H1 (cell line): Measurements from ENCODE around the gene TFB1M. TPM values are rescaled to one million over a fixed set of nuclear protein-coding genes. Genes with fewer than 3 reads are reported as not detected.

Experiments
- CTCF ChIA-PET: fragments of 300-600 bp; sonication (Branson Sonifier 250); formaldehyde crosslinking; loops from one replicate; lab custom pipeline; 2021; ENCODE audit not compliant: partially characterized antibody; lab: Charles Lee
- POLR2A ChIA-PET: fragments of 300-600 bp; sonication (Branson Sonifier 250); formaldehyde crosslinking; loops from one replicate; lab custom pipeline; 2021; ENCODE audit warnings: inconsistent platforms; ENCODE audit not compliant: partially characterized antibody; lab: Charles Lee
- DNase-seq, 2 experiments: peaks; one replicate each; pipeline versions ENCODE4 v3.0.0 to v3.0.0-alpha.2; 2010 to 2022; ENCODE audit warnings: low spot score in 2 of 2, low read depth in 1 of 2, mixed read lengths in 1 of 2
- FAIRE-seq: peaks from 2 replicates; lab custom pipeline; 2011; peaks lifted over from hg19 to GRCh38; lab: Jason Lieb, UNC
- H2AFZ ChIP-seq: 2 replicates; pipeline ENCODE4 v1.8.1; 2012; ENCODE audit warnings: low read length, inconsistent platforms
- H2AK5ac ChIP-seq: 2 replicates; pipeline ENCODE4 v1.6.1; 2013; ENCODE audit warnings: low read depth, low read length
- H2BK120ac ChIP-seq: replicated peaks from 2 replicates; pipeline ENCODE3; 2013; ENCODE audit warnings: low read depth, low read length, inconsistent platforms
- H2BK12ac ChIP-seq: 2 replicates; pipeline ENCODE4 v1.6.1; 2013; ENCODE audit warnings: low read depth, low read length
- H2BK15ac ChIP-seq: 2 replicates; pipeline ENCODE4 v1.6.1; 2013; ENCODE audit warnings: low read length
- H2BK20ac ChIP-seq: 2 replicates; pipeline ENCODE4 v1.6.1; 2013; ENCODE audit warnings: low read length
- H2BK5ac ChIP-seq: 2 replicates; pipeline ENCODE4 v1.6.1; 2013; ENCODE audit warnings: low read depth, low read length
- H3K14ac ChIP-seq: 2 replicates; pipeline ENCODE4 v1.6.1; 2013; ENCODE audit warnings: inconsistent platforms; ENCODE audit not compliant: insufficient read length
- H3K18ac ChIP-seq: 2 replicates; pipeline ENCODE4 v1.6.1; 2013; ENCODE audit warnings: low read length; ENCODE audit errors: extremely low read depth
- H3K23ac ChIP-seq: 2 replicates; pipeline ENCODE4 v1.6.1; 2013; ENCODE audit warnings: inconsistent platforms; ENCODE audit not compliant: insufficient read length
- H3K23me2 ChIP-seq: 2 replicates; pipeline ENCODE4 v1.6.1; 2013; ENCODE audit warnings: low read depth, low read length
- H3K27ac ChIP-seq: 2 replicates; pipeline ENCODE4 v1.6.1; 2011; ENCODE audit warnings: low read depth, low read length, inconsistent platforms
- H3K27me3 ChIP-seq, 4 experiments: replicated peaks in 1 of 4; 1 replicate in 1 of 4; 2 replicates in 3 of 4; pipeline versions ENCODE4 v1.6.1 to v1.8.1; 2011 to 2013; ENCODE audit warnings: low read length in 3 of 4, mild to moderate bottlenecking in 3 of 4, inconsistent platforms in 2 of 4, mixed read lengths in 2 of 4, moderate library complexity in 1 of 4; ENCODE audit not compliant: control insufficient read depth in 3 of 4, insufficient read depth in 3 of 4; ENCODE audit errors: extremely low read depth in 1 of 4
- H3K36me3 ChIP-seq, 4 experiments: 2 replicates each; pipeline versions ENCODE4 v1.6.1 to v1.8.1; 2011 to 2013; ENCODE audit warnings: mild to moderate bottlenecking in 4 of 4, low read length in 3 of 4, moderate library complexity in 2 of 4, control low read depth in 1 of 4, inconsistent platforms in 1 of 4; ENCODE audit not compliant: insufficient read depth in 4 of 4, control insufficient read depth in 2 of 4
- H3K4ac ChIP-seq: replicated peaks from 2 replicates; pipeline ENCODE3; 2013; ENCODE audit warnings: low read length, low read depth, mixed read lengths, inconsistent platforms; ENCODE audit not compliant: insufficient read length
- H3K4me1 ChIP-seq, 4 experiments: replicated peaks in 1 of 4; 1 replicate in 1 of 4; 2 replicates in 3 of 4; pipeline versions ENCODE4 v1.6.1 to v1.8.1; 2011 to 2013; ENCODE audit warnings: low read length in 3 of 4, inconsistent platforms in 2 of 4, mixed read lengths in 1 of 4; ENCODE audit not compliant: insufficient read depth in 4 of 4, control insufficient read depth in 3 of 4
- H3K4me2 ChIP-seq, 2 experiments: 2 replicates each; pipeline versions ENCODE4 v1.6.1 to v1.8.1; 2011 to 2013; ENCODE audit warnings: low read depth in 2 of 2, low read length in 2 of 2, control low read depth in 1 of 2, inconsistent platforms in 1 of 2, mild to moderate bottlenecking in 1 of 2; ENCODE audit not compliant: insufficient read depth in 1 of 2
- H3K4me3 ChIP-seq, 4 experiments: fragments of 200-600, 300-600 bp in 1 of 4; sonication (generic), shearing (Covaris generic), sonication (Bioruptor Twin) in 1 of 4; 2 replicates each; pipeline versions ENCODE4 v1.5.1 to v1.8.1; 2011 to 2016; ENCODE audit warnings: low read length in 4 of 4, low read depth in 3 of 4, control low read depth in 2 of 4, inconsistent platforms in 2 of 4, mild to moderate bottlenecking in 2 of 4, mixed read lengths in 1 of 4, moderate library complexity in 1 of 4; ENCODE audit not compliant: insufficient read depth in 2 of 4; ENCODE audit errors: extremely low read depth in 1 of 4
- H3K56ac ChIP-seq: replicated peaks from 2 replicates; pipeline ENCODE3; 2013; ENCODE audit warnings: low read depth, mild to moderate bottlenecking, mixed read lengths, low read length, inconsistent platforms; ENCODE audit not compliant: insufficient read length
- H3K79me1 ChIP-seq: 2 replicates; pipeline ENCODE4 v1.6.1; 2013; ENCODE audit warnings: low read depth, low read length, control low read depth
- H3K79me2 ChIP-seq, 2 experiments: 2 replicates each; pipeline versions ENCODE4 v1.6.1 to v1.8.1; 2012 to 2013; ENCODE audit warnings: low read length in 2 of 2, mild to moderate bottlenecking in 2 of 2, inconsistent platforms in 1 of 2; ENCODE audit not compliant: insufficient read depth in 2 of 2, control insufficient read depth in 1 of 2
- H3K9ac ChIP-seq, 4 experiments: replicated peaks in 1 of 4; 1 replicate in 1 of 4; 2 replicates in 3 of 4; pipeline versions ENCODE4 v1.6.1 to v1.8.1; 2011 to 2013; ENCODE audit warnings: low read depth in 3 of 4, low read length in 3 of 4, control low read depth in 2 of 4, mild to moderate bottlenecking in 2 of 4, moderate library complexity in 2 of 4, inconsistent platforms in 1 of 4; ENCODE audit errors: extremely low read depth in 1 of 4
- H3K9me3 ChIP-seq, 2 experiments: 2 replicates each; pipeline versions ENCODE4 v1.6.1 to v1.8.1; 2012 to 2013; ENCODE audit warnings: mild to moderate bottlenecking in 2 of 2, moderate library complexity in 2 of 2, control low read depth in 1 of 2, inconsistent platforms in 1 of 2, low read depth in 1 of 2, low read length in 1 of 2, mixed read lengths in 1 of 2; ENCODE audit not compliant: insufficient read depth in 2 of 2
- H4K20me1 ChIP-seq, 2 experiments: replicated peaks in 1 of 2; 2 replicates each; pipeline versions ENCODE3 to v1.8.1; 2011 to 2013; ENCODE audit warnings: inconsistent platforms in 2 of 2, low read length in 2 of 2, mild to moderate bottlenecking in 1 of 2; ENCODE audit not compliant: insufficient read depth in 2 of 2, control insufficient read depth in 1 of 2
- H4K5ac ChIP-seq: 2 replicates; pipeline ENCODE4 v1.6.1; 2013; ENCODE audit warnings: low read length, low read depth, mixed read lengths, inconsistent platforms; ENCODE audit not compliant: insufficient read length
- H4K8ac ChIP-seq: 2 replicates; pipeline ENCODE4 v1.8.0; 2013; ENCODE audit warnings: mild to moderate bottlenecking, moderate library complexity, low read length, inconsistent platforms; ENCODE audit not compliant: insufficient read depth; ENCODE audit errors: extremely low read depth
- H4K91ac ChIP-seq: replicated peaks from 2 replicates; pipeline ENCODE3; 2013; ENCODE audit warnings: low read length, mixed read lengths, inconsistent platforms; ENCODE audit not compliant: insufficient read length
- CHD2 ChIP-seq: IDR thresholded peaks from 2 replicates; pipeline ENCODE4 v1.6.1; 2012; ENCODE audit warnings: low read length, improper control_type of control experiment
- EZH2 ChIP-seq: fragments of 200-600 bp; sonication (generic); IDR thresholded peaks from 2 replicates; pipeline ENCODE4 v1.7.1; 2012; ENCODE audit warnings: low read depth, mild to moderate bottlenecking, moderate library complexity, low read length, inconsistent platforms; ENCODE audit not compliant: severe bottlenecking
- MAFK ChIP-seq: IDR thresholded peaks from 2 replicates; pipeline ENCODE4 v1.6.1; 2012; ENCODE audit warnings: low read depth, mild to moderate bottlenecking, improper control_type of control experiment, low read length
- NANOG ChIP-seq: IDR thresholded peaks from 2 replicates; pipeline ENCODE4 v1.6.1; 2011; ENCODE audit warnings: low read length, low read depth, mild to moderate bottlenecking, inconsistent platforms; ENCODE audit not compliant: insufficient read depth, poor library complexity, severe bottlenecking
- NRF1 ChIP-seq: IDR thresholded peaks from 2 replicates; pipeline ENCODE4 v1.6.1; 2011; ENCODE audit warnings: mild to moderate bottlenecking, low read depth, low read length, improper control_type of control experiment
- PHF8 ChIP-seq: fragments of 200-600 bp; sonication (generic); conservative IDR thresholded peaks from 2 replicates; pipeline ENCODE4 v1.7.1; 2012; ENCODE audit warnings: low read depth, mild to moderate bottlenecking, inconsistent platforms, low read length, moderate library complexity
- POLR2AphosphoS5 ChIP-seq: IDR thresholded peaks from 2 replicates; pipeline ENCODE4 v1.6.1; 2011; ENCODE audit warnings: low read depth, low read length
- YY1 ChIP-seq: IDR thresholded peaks from 2 replicates; pipeline ENCODE4 v1.6.1; 2011; ENCODE audit warnings: low read depth, mild to moderate bottlenecking, low read length
- WGBS, 2 experiments: shearing (Covaris generic) in 1 of 2; methylation state at CpG; one replicate each; pipeline versions ENCODE4 v1.1.6 to v1.1.7; 2013 to 2015; ENCODE audit warnings: low lambda C conversion rate in 2 of 2, mixed read lengths in 2 of 2, inconsistent platforms in 1 of 2, low coverage in 1 of 2, missing lambda C conversion rate in 1 of 2; ENCODE audit not compliant: insufficient replicate concordance in 2 of 2, insufficient coverage in 1 of 2, insufficient read length in 1 of 2; ENCODE audit errors: extremely low coverage in 1 of 2, missing lambda C conversion rate in 1 of 2; 5-methylcytosine and 5-hydroxymethylcytosine counted together
- polyA plus RNA-seq, 7 experiments: library from polyadenylated mRNA; depleted of rRNA in 3 of 7; stranded (reverse) in 5 of 7; unstranded in 2 of 7; fragments of >200 nt in 5 of 7; fragments of 200-250 nt in 2 of 7; gene quantifications; 1 replicate in 5 of 7; 2 replicates in 1 of 7; 4 replicates in 1 of 7; pipeline versions ENCODE4 v1.2.1 to v1.2.3, GENCODE V29; 2011 to 2013; ENCODE audit warnings: missing spikeins in 2 of 7, mixed read lengths in 2 of 7
- total RNA-seq: library from RNA; stranded (reverse); fragmentation: NEBNext Ultra II Directional; extraction: Animal tissue kit (Norgen Biotek cat#: 25700); gene quantifications from 2 replicates; pipeline ENCODE4 v1.2.1, GENCODE V29; 2021
- TF ChIP-seq, protein P1 (sequence below): IDR thresholded peaks from 2 replicates; pipeline ENCODE4 v1.6.1; 2012; ENCODE audit warnings: inconsistent platforms

The TFB1M gene
- total and polyA plus RNA-seq, 2 of the 8 experiments (the other 6 are each of a cell fraction or from before 2014, with no cell fraction given), result 28.2 to 49.4 TPM

DNA sequence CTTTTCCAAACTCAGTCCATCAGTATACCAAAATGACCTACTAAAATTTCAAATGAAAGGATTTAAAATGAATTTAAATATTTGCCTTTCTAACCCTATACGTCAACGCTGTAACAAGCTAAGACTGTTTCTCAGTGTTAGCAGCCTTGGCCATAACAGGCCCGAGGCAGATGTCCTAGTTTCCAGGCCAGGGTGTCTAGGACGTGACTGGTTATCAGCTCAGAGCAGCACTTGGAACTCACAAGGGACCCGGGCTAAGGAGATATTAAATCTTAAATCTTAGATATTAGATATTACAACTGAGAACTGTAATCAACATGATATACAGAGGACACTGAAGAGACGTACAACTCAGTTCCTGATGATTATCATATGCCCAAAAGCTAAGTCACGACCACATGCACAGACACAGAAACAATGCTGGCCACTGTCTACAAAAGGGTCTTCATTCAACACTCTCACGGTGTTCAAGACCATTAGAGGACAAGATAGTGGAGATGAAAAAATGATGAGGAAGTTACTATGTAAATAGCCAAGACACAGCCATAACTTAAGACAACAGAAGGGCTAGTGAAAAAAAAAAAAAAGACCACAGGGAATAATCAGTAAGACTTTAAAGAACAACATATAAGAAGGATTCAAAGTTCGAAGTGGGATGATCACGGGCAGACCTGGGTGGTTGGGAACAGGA, 50.8 kb downstream of the TFB1M start, which contains the start of gene CLDN20:
TSS of gene CLDN20 (plus strand) at position 641 of the 691 bp plus-strand sequence. CDS start 11,707 bp downstream, outside the sequence.
- Histone ChIP-seq H3K36me3 (peaks cover 6 to 33% (median 20%) of the 10 kb centered on the region in 4 experiments), H3K23ac (no peak within 1 kb of the TSS), H4K5ac (no peak within 1 kb of the TSS), H2BK15ac (no peak within 1 kb of the TSS), H3K23me2 (no peaks in the 10 kb centered on the region), H3K9ac (no peak within 1 kb of the TSS), H3K18ac (no peak within 1 kb of the TSS), H3K4me1 (peaks cover 0 to 7% (median 4%) of the 10 kb centered on the region in 4 experiments; a peak in 4 of 7 replicates), H2AK5ac (no peak within 1 kb of the TSS), H3K27me3 (no peaks in the 10 kb centered on the region), H4K20me1 (peaks cover 2 to 3% of the 10 kb centered on the region in 2 experiments), H2AFZ (no peak within 1 kb of the TSS), H3K14ac (no peak within 1 kb of the TSS), H2BK5ac (no peak within 1 kb of the TSS), H2BK120ac (no peak within 1 kb of the TSS), H4K8ac (no peak within 1 kb of the TSS), H3K27ac (no peak within 1 kb of the TSS), H2BK20ac (no peak within 1 kb of the TSS), H2BK12ac (0 out of 2 replicates have a peak within 1 kb of the TSS, but pooled peaks have one; percentile 13), H3K56ac (no peak within 1 kb of the TSS), H3K79me2 (peaks cover 3 to 4% of the 10 kb centered on the region in 2 experiments; a peak in 1 of 4 replicates), H3K79me1 (no peaks in the 10 kb centered on the region), H3K4ac (no peak within 1 kb of the TSS), H3K4me2 (no peak within 1 kb of the TSS), H3K9me3 (peaks cover 0 to 4% of the 10 kb centered on the region in 2 experiments; a peak in 2 of 4 replicates), H4K91ac (no peak within 1 kb of the TSS), H3K4me3 (no peak within 1 kb of the TSS)
- ChIA-PET CTCF (interaction anchor here (0.8 to 6.4 kb wide), 7 partner anchors 9 to 337 kb away, joined by 3 to 72 read pairs (median 3); no protein-coding TSS in a partner anchor), POLR2A (no interaction called here)
- DNase-seq (no peak), FAIRE-seq (no peak)
- WGBS, 2 experiments, result 87% methylated on average over 10 of the region's 10 CpGs; no CpG with 5 or more reads in 1 of the 2 experiments
- TF ChIP-seq PHF8 (no peak), POLR2AphosphoS5 (no peak), NRF1 (no peak), CHD2 (no peak), NANOG (no peak), YY1 (no peak), MAFK (no peak), EZH2 (no peak)
- TF ChIP-seq, protein P1, sequence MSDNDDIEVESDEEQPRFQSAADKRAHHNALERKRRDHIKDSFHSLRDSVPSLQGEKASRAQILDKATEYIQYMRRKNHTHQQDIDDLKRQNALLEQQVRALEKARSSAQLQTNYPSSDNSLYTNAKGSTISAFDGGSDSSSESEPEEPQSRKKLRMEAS, result no peak
